ENCODE data around the gene BAHCC1. TPM values are rescaled to one million over a fixed set of nuclear protein-coding genes. Genes with fewer than 3 reads are reported as not detected.

Gene BAHCC1
- total and polyA plus RNA-seq, 10 of the 15 experiments (the other 5 are each of a cell fraction or from before 2014, with no cell fraction given), result 0.03 to 0.14 (median 0.11) TPM; not detected in 6

DNA sequence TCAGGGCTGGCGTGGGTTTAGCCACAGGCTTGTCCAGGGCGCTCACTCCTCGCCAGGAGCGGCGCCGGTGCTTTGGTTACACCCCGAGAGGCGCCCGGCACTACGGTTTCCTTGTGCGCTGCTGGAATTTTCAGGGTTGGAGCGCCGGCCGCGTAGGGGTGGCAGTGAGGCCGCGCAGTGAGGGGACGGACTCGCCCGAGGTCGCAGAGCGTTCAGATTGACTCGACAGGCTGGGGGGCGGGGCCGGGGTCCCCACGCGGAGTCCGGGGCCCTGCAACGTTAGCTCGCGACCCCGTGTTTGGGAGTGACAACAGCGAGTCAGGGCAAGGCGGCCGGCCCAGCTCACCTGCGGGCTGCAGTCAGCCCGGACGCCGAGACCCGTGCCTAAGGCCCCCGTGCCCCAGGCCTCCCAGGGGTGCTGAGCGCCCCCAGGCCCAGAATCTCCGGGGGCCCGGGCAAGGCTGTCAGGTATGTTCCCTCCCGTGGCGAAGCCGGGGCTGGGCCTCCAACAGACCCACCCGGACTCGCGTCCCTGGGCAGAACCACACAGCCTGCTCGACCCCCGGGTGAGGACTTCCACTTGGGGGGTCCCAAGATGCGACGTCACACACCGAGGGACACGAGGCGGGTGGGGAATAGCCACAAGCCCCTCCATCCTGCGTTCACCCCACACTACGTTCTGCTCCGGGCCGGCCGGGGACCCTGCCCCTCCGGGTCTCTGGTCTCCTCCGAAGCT, 118.7 kb downstream of the BAHCC1 start (continued):
- TF ChIP-seq CBFB (IDR thresholded peaks at IDR 0.05; ENCODE audit: low read depth) (no peak), CBX3 (IDR thresholded peaks at IDR 0.05; ENCODE audit: borderline replicate concordance, low read depth) (no peak), NBN (IDR thresholded peaks at IDR 0.05) (peak; percentile 2; the same call in 1 of the 2 replicates), MTA2 (IDR thresholded peaks at IDR 0.05; ENCODE audit: low read depth) (no peak), LARP7 (IDR thresholded peaks at IDR 0.05) (peak; percentile 43; the same call in 1 of the 2 replicates), FOXK2 (IDR thresholded peaks at IDR 0.05) (no peak), NR2F1 (conservative IDR thresholded peaks at IDR 0.05) (no peak), IKZF2 (IDR thresholded peaks at IDR 0.05) (peak in 1 of 2 experiments; percentile 24; a peak in 1 of 4 replicates), SRF (IDR thresholded peaks at IDR 0.05; ENCODE audit: low read depth in 2 of 2, low read length in 2 of 2) (no peak), SMAD5 (IDR thresholded peaks at IDR 0.05; ENCODE audit: low read depth) (peak; percentile 28; the same call in 1 of the 2 replicates), MXI1 (IDR thresholded peaks at IDR 0.05; ENCODE audit: low read depth, low read length) (peak; percentile 5; the same call in 1 of the 2 replicates), POLR2A (IDR thresholded peaks at IDR 0.05; ENCODE audit: low read depth, low read length) (peak; percentile 67), STAT1 (conservative IDR thresholded peaks at IDR 0.05) (no peak)
- TF ChIP-seq, protein P1, sequence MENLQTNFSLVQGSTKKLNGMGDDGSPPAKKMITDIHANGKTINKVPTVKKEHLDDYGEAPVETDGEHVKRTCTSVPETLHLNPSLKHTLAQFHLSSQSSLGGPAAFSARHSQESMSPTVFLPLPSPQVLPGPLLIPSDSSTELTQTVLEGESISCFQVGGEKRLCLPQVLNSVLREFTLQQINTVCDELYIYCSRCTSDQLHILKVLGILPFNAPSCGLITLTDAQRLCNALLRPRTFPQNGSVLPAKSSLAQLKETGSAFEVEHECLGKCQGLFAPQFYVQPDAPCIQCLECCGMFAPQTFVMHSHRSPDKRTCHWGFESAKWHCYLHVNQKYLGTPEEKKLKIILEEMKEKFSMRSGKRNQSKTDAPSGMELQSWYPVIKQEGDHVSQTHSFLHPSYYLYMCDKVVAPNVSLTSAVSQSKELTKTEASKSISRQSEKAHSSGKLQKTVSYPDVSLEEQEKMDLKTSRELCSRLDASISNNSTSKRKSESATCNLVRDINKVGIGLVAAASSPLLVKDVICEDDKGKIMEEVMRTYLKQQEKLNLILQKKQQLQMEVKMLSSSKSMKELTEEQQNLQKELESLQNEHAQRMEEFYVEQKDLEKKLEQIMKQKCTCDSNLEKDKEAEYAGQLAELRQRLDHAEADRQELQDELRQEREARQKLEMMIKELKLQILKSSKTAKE (IDR thresholded peaks at IDR 0.05; ENCODE audit: low read depth, poor library complexity, severe bottlenecking), result no peak
- TF ChIP-seq, protein P2, sequence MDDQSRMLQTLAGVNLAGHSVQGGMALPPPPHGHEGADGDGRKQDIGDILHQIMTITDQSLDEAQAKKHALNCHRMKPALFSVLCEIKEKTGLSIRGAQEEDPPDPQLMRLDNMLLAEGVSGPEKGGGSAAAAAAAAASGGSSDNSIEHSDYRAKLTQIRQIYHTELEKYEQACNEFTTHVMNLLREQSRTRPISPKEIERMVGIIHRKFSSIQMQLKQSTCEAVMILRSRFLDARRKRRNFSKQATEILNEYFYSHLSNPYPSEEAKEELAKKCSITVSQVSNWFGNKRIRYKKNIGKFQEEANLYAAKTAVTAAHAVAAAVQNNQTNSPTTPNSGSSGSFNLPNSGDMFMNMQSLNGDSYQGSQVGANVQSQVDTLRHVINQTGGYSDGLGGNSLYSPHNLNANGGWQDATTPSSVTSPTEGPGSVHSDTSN (IDR thresholded peaks at IDR 0.05; ENCODE audit: insufficient replicate concordance, low read depth, low read length), result peak; percentile 1
- TF ChIP-seq, protein P3, sequence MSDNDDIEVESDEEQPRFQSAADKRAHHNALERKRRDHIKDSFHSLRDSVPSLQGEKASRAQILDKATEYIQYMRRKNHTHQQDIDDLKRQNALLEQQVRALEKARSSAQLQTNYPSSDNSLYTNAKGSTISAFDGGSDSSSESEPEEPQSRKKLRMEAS (IDR thresholded peaks at IDR 0.05; ENCODE audit: low read depth, low read length), result peak; percentile 26; the same call in 1 of the 2 replicates
